Kidney (tissue), 22 donors: ENCODE results near the gene SP140. TPM values are rescaled to one million over a fixed set of nuclear protein-coding genes. Genes with fewer than 3 reads are reported as not detected.

ENCODE experiments used
- DNase-seq, 5 donors: peaks; one replicate each; pipeline ENCODE4 v3.0.0-alpha.2; 2013 to 2020
- FAIRE-seq: peaks from 2 replicates; lab custom pipeline; 2012; peaks lifted over from hg19 to GRCh38; lab: Jason Lieb, UNC
- H3K27ac ChIP-seq, 2 donors: one replicate each; pipeline ENCODE4 v1.7.0; 2013; ENCODE audit warnings: low read depth in 2 of 2, low read length in 2 of 2, inconsistent platforms in 1 of 2
- H3K27me3 ChIP-seq: one replicate; pipeline ENCODE4 v1.7.1; 2013; ENCODE audit warnings: low read length, inconsistent platforms; ENCODE audit not compliant: control insufficient read depth, insufficient read depth
- H3K36me3 ChIP-seq, 3 donors: one replicate each; pipeline versions ENCODE4 v1.7.0 to v1.7.1; 2013; ENCODE audit warnings: low read length in 3 of 3, control low read depth in 1 of 3, inconsistent platforms in 1 of 3; ENCODE audit not compliant: insufficient read depth in 3 of 3, control insufficient read depth in 2 of 3
- H3K4me1 ChIP-seq, 3 donors: one replicate each; pipeline versions ENCODE4 v1.7.0 to v1.7.1; 2013; ENCODE audit warnings: low read length in 3 of 3, inconsistent platforms in 1 of 3, low read depth in 1 of 3; ENCODE audit not compliant: control insufficient read depth in 2 of 3, insufficient read depth in 2 of 3
- H3K4me3 ChIP-seq, 3 donors: one replicate each; pipeline versions ENCODE4 v1.7.0 to v1.8.1; 2013; ENCODE audit warnings: low read length in 3 of 3, control low read depth in 1 of 3, inconsistent platforms in 1 of 3
- H3K9ac ChIP-seq, 3 donors: one replicate each; pipeline versions ENCODE4 v1.7.0 to v1.7.1; 2013; ENCODE audit warnings: low read length in 3 of 3, control low read depth in 1 of 3, inconsistent platforms in 1 of 3
- H3K9me3 ChIP-seq, 3 donors: one replicate each; pipeline versions ENCODE4 v1.7.0 to v1.7.1; 2013; ENCODE audit warnings: low read length in 3 of 3, control low read depth in 1 of 3, inconsistent platforms in 1 of 3; ENCODE audit not compliant: control insufficient read depth in 2 of 3, insufficient read depth in 1 of 3
- intact Hi-C: fragments of 100-400 bp; cut with DNase I; formaldehyde crosslinking; loops from one replicate; pipeline ENCODE4 v1.11.1; 2022
- long read RNA-seq, 10 donors: library from polyadenylated mRNA in 1 of 10; unstranded in 1 of 10; transcript quantifications; one replicate each; pipeline ENCODE4 v2.0.0 and lab custom pipeline, GENCODE V29; 2021 to 2026
- polyA plus RNA-seq: library from polyadenylated mRNA; stranded (reverse); fragments of 350-450 nt; fragmentation: Illumina TruSeq; extraction: RNeasy Lipid Tissue Mini Kit (QIAGEN cat#74804); gene quantifications from one replicate; pipeline ENCODE4 v1.2.3, GENCODE V29; 2014; ENCODE audit warnings: low read depth, low replicate concordance; ENCODE audit not compliant: insufficient read depth
- total RNA-seq: library from RNA; stranded (reverse); fragmentation: NEBNext Ultra II Directional; extraction: Animal tissue kit (Norgen Biotek cat#: 25700); gene quantifications from one replicate; pipeline ENCODE4 v1.2.1, GENCODE V29; 2021
- TF ChIP-seq, protein P1 (sequence below): IDR thresholded peaks from 3 replicates; pipeline ENCODE4 v1.5.1; 2012; ENCODE audit warnings: mild to moderate bottlenecking, moderate library complexity, borderline replicate concordance; ENCODE audit not compliant: insufficient read depth; ENCODE audit errors: extremely low read depth
- donor health status: control.
- donor health status: control.
- donor health status: control.
- donor health status: control.
- donor health status: control.
- donor health status: DM: yes; HTN: yes; CAD: no.
- donor health status: Normal renal cell carcinoma (clear cell type).

SP140 gene
- total RNA-seq, result 7.3 TPM
- 0.52 TPM for polyA plus RNA-seq
- long read RNA-seq, donor 1, partial matches to known transcripts, result 0 of 1 reads
- long read RNA-seq, donor 1, other reads (novel, unspliced or antisense), result 0 of 1 reads
- long read RNA-seq, donor 2, result 0 reads
- long read RNA-seq, donor 3, result 0 reads
- long read RNA-seq, donor 4, result 0 reads
- long read RNA-seq, donor 5, result 0 reads
- long read RNA-seq, donor 6, result 0 reads
- long read RNA-seq, donor 7, partial matches to known transcripts, result 0 of 1 reads
- long read RNA-seq, donor 7, other reads (novel, unspliced or antisense), result 1 of 1 reads
- long read RNA-seq, donor 8, result 0 reads
- long read RNA-seq, donor 9, result 0 reads
- long read RNA-seq, donor 10, result 0 reads

DNA sequence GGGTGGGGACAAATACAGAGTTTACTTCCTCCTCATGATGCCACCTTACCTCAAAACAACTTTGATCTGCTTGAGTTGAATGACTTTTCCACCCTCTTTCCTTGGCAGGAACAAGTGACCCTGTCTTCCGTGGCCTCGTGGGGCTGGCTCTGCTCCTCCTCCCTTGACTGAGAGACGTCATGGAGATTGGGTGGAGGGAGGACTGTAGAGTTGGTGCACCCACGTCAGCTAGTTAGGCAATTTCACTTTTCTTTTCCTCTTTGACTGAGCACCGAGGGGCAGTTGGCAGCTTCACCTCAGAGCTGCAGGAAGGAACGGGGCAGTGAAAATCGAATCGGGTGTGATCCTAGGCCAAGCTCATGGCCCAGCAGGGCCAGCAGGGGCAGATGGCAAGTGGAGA, at the start of gene SP140:
TSS of gene SP140 (plus strand) at position 251 of the 400 bp plus-strand sequence. CDS start at position 360, 109 bp downstream.
- Histone ChIP-seq H3K27me3 (no peaks in the 10 kb centered on the region), H3K9me3 (peaks cover 0 to 4% (median 0%) of the 10 kb centered on the region in 3 donors), H3K9ac (no peak within 1 kb of the TSS), H3K36me3 (no peaks in the 10 kb centered on the region), H3K4me3 (no peak within 1 kb of the TSS), H3K27ac (no peak within 1 kb of the TSS), H3K4me1 (no peaks in the 10 kb centered on the region)
- TF ChIP-seq, protein P1, sequence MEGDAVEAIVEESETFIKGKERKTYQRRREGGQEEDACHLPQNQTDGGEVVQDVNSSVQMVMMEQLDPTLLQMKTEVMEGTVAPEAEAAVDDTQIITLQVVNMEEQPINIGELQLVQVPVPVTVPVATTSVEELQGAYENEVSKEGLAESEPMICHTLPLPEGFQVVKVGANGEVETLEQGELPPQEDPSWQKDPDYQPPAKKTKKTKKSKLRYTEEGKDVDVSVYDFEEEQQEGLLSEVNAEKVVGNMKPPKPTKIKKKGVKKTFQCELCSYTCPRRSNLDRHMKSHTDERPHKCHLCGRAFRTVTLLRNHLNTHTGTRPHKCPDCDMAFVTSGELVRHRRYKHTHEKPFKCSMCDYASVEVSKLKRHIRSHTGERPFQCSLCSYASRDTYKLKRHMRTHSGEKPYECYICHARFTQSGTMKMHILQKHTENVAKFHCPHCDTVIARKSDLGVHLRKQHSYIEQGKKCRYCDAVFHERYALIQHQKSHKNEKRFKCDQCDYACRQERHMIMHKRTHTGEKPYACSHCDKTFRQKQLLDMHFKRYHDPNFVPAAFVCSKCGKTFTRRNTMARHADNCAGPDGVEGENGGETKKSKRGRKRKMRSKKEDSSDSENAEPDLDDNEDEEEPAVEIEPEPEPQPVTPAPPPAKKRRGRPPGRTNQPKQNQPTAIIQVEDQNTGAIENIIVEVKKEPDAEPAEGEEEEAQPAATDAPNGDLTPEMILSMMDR, result no peak
- FAIRE-seq (no peak), DNase-seq (peak in 1 of 5 donors; percentile 74)
- intact Hi-C loops, result no loop called here

DNA sequence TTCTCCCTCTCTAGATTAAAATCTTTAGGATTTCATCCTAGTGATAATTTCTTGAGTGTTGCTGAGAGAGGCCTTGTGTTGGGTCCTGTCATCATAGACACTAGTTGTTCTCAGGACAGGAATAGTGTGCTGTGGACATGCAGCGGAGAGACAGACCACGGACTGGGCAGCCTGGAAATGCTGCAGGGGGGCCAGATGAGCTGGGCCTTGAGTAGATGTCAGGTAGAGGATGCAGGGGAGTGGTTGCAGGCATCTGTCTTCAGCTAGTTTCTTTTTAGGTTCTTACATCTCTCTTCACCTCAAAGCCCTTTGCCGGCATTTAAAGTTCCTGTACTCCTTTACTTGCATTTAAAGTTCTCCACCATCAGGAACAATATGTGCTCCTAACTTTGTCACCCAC, 48.5 kb upstream of the SP140 start:
- Histone ChIP-seq H3K27me3 (no peaks in the 10 kb centered on the region), H3K9me3 (no peaks in the 10 kb centered on the region), H3K4me3 (no peak overlapping the region), H3K4me1 (no peaks in the 10 kb centered on the region), H3K9ac (no peak overlapping the region), H3K27ac (no peak overlapping the region), H3K36me3 (peaks cover 0 to 26% (median 22%) of the 10 kb centered on the region in 3 donors)
- DNase-seq (no peak), FAIRE-seq (no peak)
- intact Hi-C loops, result no loop called here
- TF ChIP-seq, protein P1, result no peak

DNA sequence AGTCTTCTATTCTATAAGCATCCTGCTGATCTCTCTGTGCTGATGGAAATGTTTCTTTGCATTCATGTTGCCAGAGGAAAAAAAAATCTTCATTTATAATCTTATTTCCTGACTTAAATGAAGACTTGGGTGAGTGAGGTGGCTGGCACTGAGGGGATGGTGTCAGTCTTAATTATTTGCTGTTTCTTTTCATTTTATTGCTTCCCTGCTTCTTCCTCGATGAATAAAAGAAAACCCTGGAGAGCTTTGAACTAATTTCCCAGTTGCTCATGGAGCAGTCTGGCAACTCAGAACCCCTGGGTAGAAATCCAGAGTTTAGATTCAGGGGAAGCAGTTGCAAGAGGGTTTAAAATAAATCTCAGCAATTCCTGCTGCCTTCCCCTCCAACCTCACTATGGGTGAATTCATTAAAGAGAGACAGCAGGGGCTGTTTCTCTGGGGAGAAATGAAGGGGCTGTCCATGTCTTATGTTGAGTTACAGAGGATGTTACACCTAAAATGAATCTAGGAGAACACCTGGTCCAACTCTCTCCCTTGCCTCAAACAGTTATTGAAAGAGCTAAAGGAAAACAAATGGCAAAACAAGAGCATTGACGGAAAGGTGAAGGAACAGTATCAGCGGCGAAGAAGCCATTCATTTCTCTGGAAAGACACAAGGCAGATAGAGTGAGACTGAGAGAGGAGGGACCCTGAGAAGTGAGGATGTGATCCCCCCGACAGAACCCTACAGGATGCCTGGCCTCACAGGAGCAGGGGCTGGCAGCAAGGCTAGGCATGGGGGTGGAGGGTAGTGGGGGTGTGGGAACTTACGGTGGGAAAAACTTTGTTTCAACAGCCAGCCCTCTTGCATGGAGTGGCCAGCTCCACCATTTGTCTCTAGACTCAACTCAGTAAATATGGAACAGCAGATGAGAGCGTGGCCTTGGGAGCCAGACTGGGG, 46.7 kb upstream of the SP140 start:
- intact Hi-C loops, result no loop called here
- Histone ChIP-seq H3K4me3 (no peak overlapping the region), H3K4me1 (no peaks in the 10 kb centered on the region), H3K27me3 (no peaks in the 10 kb centered on the region), H3K9me3 (no peaks in the 10 kb centered on the region), H3K9ac (no peak overlapping the region), H3K27ac (no peak overlapping the region), H3K36me3 (peaks cover 0 to 28% (median 22%) of the 10 kb centered on the region in 3 donors)
- DNase-seq, result no peak
- TF ChIP-seq, protein P1, result no peak
- FAIRE-seq, result no peak
